CD14-positive monocyte (primary cell): ENCODE measurements around the gene GK2. TPM values are rescaled to one million over a fixed set of nuclear protein-coding genes. Genes with fewer than 3 reads are reported as not detected.

Source experiments
- DNase-seq, 3 donors: peaks; one replicate each; pipeline ENCODE4 v3.0.0-alpha.2; 2011 to 2022
- H2AFZ ChIP-seq: 2 replicates; pipeline ENCODE4 v1.6.0; 2012; ENCODE audit warnings: mild to moderate bottlenecking, low read depth, low read length, inconsistent platforms; ENCODE audit not compliant: insufficient read depth, poor library complexity, severe bottlenecking
- H3K27ac ChIP-seq, 2 donors: 1 replicate in 1 of 2; 2 replicates in 1 of 2; pipeline ENCODE4 v1.5.1; 2012 to 2013; ENCODE audit warnings: low read length in 2 of 2, control low read depth in 1 of 2, inconsistent platforms in 1 of 2, low read depth in 1 of 2, mild to moderate bottlenecking in 1 of 2
- H3K27me3 ChIP-seq, 2 donors: one replicate each; pipeline versions ENCODE4 v1.6.0 to v1.6.1; 2011 to 2013; ENCODE audit warnings: low read length in 2 of 2; ENCODE audit not compliant: control insufficient read depth in 2 of 2, insufficient read depth in 2 of 2
- H3K36me3 ChIP-seq, 2 donors: replicated peaks in 1 of 2; 1 replicate in 1 of 2; 2 replicates in 1 of 2; pipeline versions ENCODE4 v1.5.1 to v1.6.1; 2012 to 2013; ENCODE audit warnings: low read length in 2 of 2, control low read depth in 1 of 2, inconsistent platforms in 1 of 2, mild to moderate bottlenecking in 1 of 2; ENCODE audit not compliant: insufficient read depth in 2 of 2, control insufficient read depth in 1 of 2
- H3K4me1 ChIP-seq, 2 donors: 1 replicate in 1 of 2; 2 replicates in 1 of 2; pipeline versions ENCODE4 v1.5.1 to v1.6.1; 2012 to 2013; ENCODE audit warnings: low read length in 2 of 2, control low read depth in 1 of 2, inconsistent platforms in 1 of 2, mild to moderate bottlenecking in 1 of 2, moderate library complexity in 1 of 2; ENCODE audit not compliant: insufficient read depth in 2 of 2, control insufficient read depth in 1 of 2
- H3K4me2 ChIP-seq: replicated peaks from 2 replicates; pipeline ENCODE3; 2012; ENCODE audit warnings: low read length, moderate library complexity, mild to moderate bottlenecking; ENCODE audit not compliant: poor library complexity, severe bottlenecking; ENCODE audit errors: extremely low read depth
- H3K4me3 ChIP-seq, 3 experiments: fragments of 200-600 bp in 1 of 3; sonication (generic) in 1 of 3; replicated peaks in 1 of 3; 1 replicate in 2 of 3; 2 replicates in 1 of 3; pipeline ENCODE4 v1.5.1; 2011 to 2013; ENCODE audit warnings: low read length in 3 of 3, mild to moderate bottlenecking in 3 of 3, control low read depth in 2 of 3, low read depth in 2 of 3, inconsistent platforms in 1 of 3, moderate library complexity in 1 of 3
- H3K79me2 ChIP-seq: 2 replicates; pipeline ENCODE4 v1.6.0; 2012; ENCODE audit warnings: mild to moderate bottlenecking, control low read depth, inconsistent platforms, low read length, moderate library complexity; ENCODE audit not compliant: insufficient read depth
- H3K9ac ChIP-seq: 2 replicates; pipeline ENCODE4 v1.6.0; 2017; ENCODE audit warnings: low read length, mild to moderate bottlenecking; ENCODE audit not compliant: insufficient read depth, poor library complexity, severe bottlenecking
- H3K9me3 ChIP-seq, 2 donors: replicated peaks in 1 of 2; 1 replicate in 1 of 2; 2 replicates in 1 of 2; pipeline versions ENCODE4 v1.5.1 to v1.6.1; 2012 to 2013; ENCODE audit warnings: low read length in 2 of 2, control low read depth in 1 of 2; ENCODE audit not compliant: control insufficient read depth in 1 of 2, insufficient read depth in 1 of 2
- H4K20me1 ChIP-seq: 2 replicates; pipeline ENCODE4 v1.6.0; 2012; ENCODE audit warnings: mild to moderate bottlenecking, low read length, control low read depth, moderate library complexity; ENCODE audit not compliant: insufficient read depth
- H3K27ac Mint-ChIP-seq, 7 donors: one replicate each; pipeline ENCODE4 v1.8.0; 2020; ENCODE audit warnings: mild to moderate bottlenecking in 7 of 7, mixed read lengths in 7 of 7, moderate library complexity in 6 of 7, inconsistent platforms in 2 of 7
- H3K27me3 Mint-ChIP-seq, 3 donors: one replicate each; pipeline ENCODE4 v1.8.0; 2021 to 2022; ENCODE audit warnings: low read depth in 3 of 3, mild to moderate bottlenecking in 3 of 3, mixed read lengths in 3 of 3, moderate library complexity in 3 of 3, inconsistent platforms in 1 of 3
- H3K36me3 Mint-ChIP-seq, 2 donors: one replicate each; pipeline ENCODE4 v1.8.0; 2020; ENCODE audit warnings: mixed read lengths in 2 of 2, inconsistent platforms in 1 of 2, mild to moderate bottlenecking in 1 of 2
- H3K4me1 Mint-ChIP-seq: one replicate; pipeline ENCODE4 v1.8.0; 2020; ENCODE audit warnings: mild to moderate bottlenecking, mixed read lengths
- H3K4me3 Mint-ChIP-seq, 2 donors: one replicate each; pipeline ENCODE4 v1.8.0; 2020; ENCODE audit warnings: mild to moderate bottlenecking in 2 of 2, mixed read lengths in 2 of 2, moderate library complexity in 1 of 2
- H3K9me3 Mint-ChIP-seq, 7 donors: one replicate each; pipeline ENCODE4 v1.8.0; 2020 to 2022; ENCODE audit warnings: mixed read lengths in 7 of 7, mild to moderate bottlenecking in 6 of 7, moderate library complexity in 6 of 7, inconsistent platforms in 2 of 7
- CTCF ChIP-seq: fragments of 200-600 bp; IDR thresholded peaks from one replicate; pipeline ENCODE4 v1.8.0; 2022; ENCODE audit warnings: antibody characterized with exemption, mild to moderate bottlenecking
- WGBS: methylation state at CpG from one replicate; pipeline ENCODE4 v1.1.5; 2013; ENCODE audit warnings: missing lambda C conversion rate; ENCODE audit not compliant: insufficient coverage; 5-methylcytosine and 5-hydroxymethylcytosine counted together
- intact Hi-C, 2 donors: fragments of 100-400 bp; cut with micrococcal nuclease; formaldehyde crosslinking; loops; one replicate each; pipeline versions ENCODE4 v1.15.0 to v1.15.1; 2023
- polyA plus RNA-seq, 3 donors: library from polyadenylated mRNA; depleted of rRNA in 1 of 3; unstranded in 2 of 3; stranded (reverse) in 1 of 3; fragments of 300-500 nt in 2 of 3; fragments of >200 nt in 1 of 3; fragmentation: Illumina TruSeq in 2 of 3; gene quantifications; 1 replicate in 2 of 3; 2 replicates in 1 of 3; pipeline ENCODE4 v1.2.3, GENCODE V29; 2012 to 2021

The GK2 gene
- polyA plus RNA-seq, 3 donors: not detected

GRCh38 chr4:79413032-79413885 lies 5.2 kb upstream of the GK2 start:
- H3K9me3 Mint-ChIP-seq: peaks cover 0 to 6% (median 0%) of the 10 kb centered on the region in 7 donors
- Histone ChIP-seq H3K4me2 (no peak overlapping the region), H3K79me2 (no peaks in the 10 kb centered on the region), H2AFZ (no peak overlapping the region), H3K9me3 (no peaks in the 10 kb centered on the region), H3K4me3 (no peak overlapping the region), H3K27ac (no peak overlapping the region), H3K36me3 (no peaks in the 10 kb centered on the region), H3K9ac (no peak overlapping the region), H3K27me3 (no peaks in the 10 kb centered on the region), H4K20me1 (no peaks in the 10 kb centered on the region), H3K4me1 (no peaks in the 10 kb centered on the region)
- no peaks in the 10 kb centered on the region for H3K27me3 Mint-ChIP-seq
- DNase-seq: no peak
- no peak for TF ChIP-seq CTCF
- no peak overlapping the region for H3K4me3 Mint-ChIP-seq
- intact Hi-C loops: no loop called here
- 96% methylated on average over 4 of the region's 9 CpGs for WGBS
- no peak overlapping the region for H3K27ac Mint-ChIP-seq
- H3K4me1 Mint-ChIP-seq: no peaks in the 10 kb centered on the region
- H3K36me3 Mint-ChIP-seq: no peaks in the 10 kb centered on the region

DNA sequence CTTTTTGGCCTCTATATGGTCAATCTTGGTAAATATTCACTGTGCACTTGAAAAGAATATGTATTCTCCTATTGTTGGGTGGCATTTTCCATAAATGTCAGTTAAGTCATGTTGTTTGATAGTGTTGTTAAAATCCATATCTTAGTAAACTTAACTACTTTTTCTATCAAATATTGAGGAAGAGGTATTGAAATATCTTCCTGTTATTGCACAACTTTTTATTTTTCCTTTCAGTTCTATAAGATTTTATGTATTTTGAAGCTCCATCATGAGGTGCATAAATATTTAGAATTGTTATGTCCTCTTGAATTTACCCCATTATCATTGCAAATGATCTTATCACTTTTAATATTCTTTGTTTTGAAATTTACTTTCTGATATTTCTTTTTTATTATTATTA lies 3.4 kb downstream of the GK2 start:
- Mint-ChIP-seq H3K27me3 (no peaks in the 10 kb centered on the region), H3K27ac (no peak overlapping the region), H3K4me1 (no peaks in the 10 kb centered on the region), H3K4me3 (no peak overlapping the region), H3K9me3 (peaks cover 0 to 7% (median 3%) of the 10 kb centered on the region in 7 donors), H3K36me3 (no peaks in the 10 kb centered on the region)
- intact Hi-C loops: no loop called here
- Histone ChIP-seq H3K4me2 (no peak overlapping the region), H3K27me3 (no peaks in the 10 kb centered on the region), H3K4me1 (no peaks in the 10 kb centered on the region), H3K4me3 (no peak overlapping the region), H4K20me1 (no peaks in the 10 kb centered on the region), H3K79me2 (no peaks in the 10 kb centered on the region), H3K36me3 (no peaks in the 10 kb centered on the region), H2AFZ (no peak overlapping the region), H3K27ac (no peak overlapping the region), H3K9me3 (peaks cover 0 to 4% of the 10 kb centered on the region in 2 donors), H3K9ac (no peak overlapping the region)
- no peak for DNase-seq
- no peak for TF ChIP-seq CTCF
